CD4-positive, alpha-beta T cell treated with Interleukin-2 at 100 ng/mL for 4 hours (primary cell): Measurements from ENCODE around the gene IL37.
"Not testable (repeated sequence)": the region's sequence is repeated elsewhere in the genome, so short reads cannot be mapped to it uniquely, and the experiment has no call there.

ENCODE experiments used
- DNase-seq: peaks from one replicate; pipeline ENCODE4 v3.0.0-alpha.2; 2020; ENCODE audit warnings: low spot score

IL37 gene

GRCh38 chr2:112889976-112890375 is 21.0 kb upstream of the IL37 start:
- DNase-seq = no peak

GRCh38 chr2:112891385-112891831 is 19.6 kb upstream of the IL37 start:
- no peak for DNase-seq

- no peak for DNase-seq
Measured at GRCh38 chr2:112893752-112894151, 17.2 kb upstream of the IL37 start.

GRCh38 chr2:112896909-112897623 is 13.9 kb upstream of the IL37 start:
- no peak for DNase-seq

- no peak for DNase-seq
Measured at GRCh38 chr2:112897624-112897978, 13.4 kb upstream of the IL37 start.

GRCh38 chr2:112901431-112902065 is 9.4 kb upstream of the IL37 start:
- DNase-seq = not testable (repeated sequence)

- no peak for DNase-seq
Measured at GRCh38 chr2:112902816-112903215, 8.1 kb upstream of the IL37 start.

GRCh38 chr2:112904883-112905282 is 6.1 kb upstream of the IL37 start:
- DNase-seq = no peak

GRCh38 chr2:112906276-112906675 is 4.7 kb upstream of the IL37 start:
- no peak for DNase-seq

- DNase-seq = no peak
Measured at GRCh38 chr2:112907001-112907949, 3.7 kb upstream of the IL37 start.

- not testable (repeated sequence) for DNase-seq
Measured at GRCh38 chr2:112908559-112908958, 2.4 kb upstream of the IL37 start.

- no peak for DNase-seq
Measured at GRCh38 chr2:112910219-112910618, 746 bp upstream of the IL37 start.

GRCh38 chr2:112912403-112912802 is 1.4 kb downstream of the IL37 start:
- DNase-seq = no peak

GRCh38 chr2:112915300-112916144 is 4.6 kb downstream of the IL37 start:
- DNase-seq = no peak

- DNase-seq = no peak
Measured at GRCh38 chr2:112916145-112916571, 5.2 kb downstream of the IL37 start.

GRCh38 chr2:112916625-112917247 is 5.8 kb downstream of the IL37 start:
- DNase-seq = no peak

GRCh38 chr2:112917856-112918255 is 6.9 kb downstream of the IL37 start:
- DNase-seq = no peak

- no peak for DNase-seq
Measured at GRCh38 chr2:112918256-112918655, 7.3 kb downstream of the IL37 start.

GRCh38 chr2:112919086-112919485 is 8.1 kb downstream of the IL37 start:
- no peak for DNase-seq

GRCh38 chr2:112920923-112921532 is 10.1 kb downstream of the IL37 start:
- DNase-seq = peak; percentile 25

GRCh38 chr2:112921982-112922381 is 11.0 kb downstream of the IL37 start:
- no peak for DNase-seq
